Mesenchymal stem cell (in vitro differentiated cells and primary cell): ENCODE measurements around the gene ANKRD31.
A peak's percentile ranks its signal among the peaks of the same experiment; 100 is the strongest.
"Not testable (repeated sequence)": the region's sequence is repeated elsewhere in the genome, so short reads cannot be mapped to it uniquely, and the experiment has no call there.

Experiments
- DNase-seq: peaks from one replicate; pipeline ENCODE4 v3.0.0-alpha.2; 2013
- H2AFZ ChIP-seq: one replicate; pipeline ENCODE4 v1.6.1; 2013; ENCODE audit warnings: low read depth, mild to moderate bottlenecking, control low read depth, inconsistent platforms, low read length, moderate library complexity
- H2AK5ac ChIP-seq: 2 replicates; pipeline ENCODE4 v1.6.1; 2013; ENCODE audit warnings: low read length, moderate library complexity, mild to moderate bottlenecking, inconsistent platforms; ENCODE audit not compliant: severe bottlenecking
- H2BK120ac ChIP-seq: one replicate; pipeline ENCODE4 v1.6.1; 2013; ENCODE audit warnings: low read depth, mild to moderate bottlenecking, inconsistent platforms, low read length, moderate library complexity
- H2BK12ac ChIP-seq, 2 experiments: one replicate each; pipeline ENCODE4 v1.6.1; 2013; ENCODE audit warnings: inconsistent platforms in 2 of 2, low read length in 2 of 2, mild to moderate bottlenecking in 2 of 2, moderate library complexity in 2 of 2, control low read depth in 1 of 2
- H2BK15ac ChIP-seq: one replicate; pipeline ENCODE4 v1.6.1; 2013; ENCODE audit warnings: mild to moderate bottlenecking, low read depth, inconsistent platforms; ENCODE audit not compliant: poor library complexity, severe bottlenecking
- H2BK5ac ChIP-seq: 2 replicates; pipeline ENCODE4 v1.6.1; 2013; ENCODE audit warnings: low read depth, mild to moderate bottlenecking, low read length, control low read depth, inconsistent platforms; ENCODE audit not compliant: poor library complexity, severe bottlenecking
- H3K14ac ChIP-seq, 2 experiments: one replicate each; pipeline ENCODE4 v1.6.1; 2013; ENCODE audit warnings: inconsistent platforms in 2 of 2, low read length in 2 of 2, control low read depth in 1 of 2, mild to moderate bottlenecking in 1 of 2, moderate library complexity in 1 of 2
- H3K18ac ChIP-seq, 2 experiments: one replicate each; pipeline ENCODE4 v1.6.1; 2013; ENCODE audit warnings: inconsistent platforms in 2 of 2, low read length in 2 of 2, control low read depth in 1 of 2, low read depth in 1 of 2, mild to moderate bottlenecking in 1 of 2
- H3K23ac ChIP-seq, 2 experiments: one replicate each; pipeline ENCODE4 v1.6.1; 2013; ENCODE audit warnings: inconsistent platforms in 2 of 2, low read length in 2 of 2, mild to moderate bottlenecking in 2 of 2, moderate library complexity in 2 of 2, control low read depth in 1 of 2
- H3K27ac ChIP-seq: 2 replicates; pipeline ENCODE4 v1.5.1; 2013; ENCODE audit warnings: mild to moderate bottlenecking, moderate library complexity, low read length, control low read depth, inconsistent platforms; ENCODE audit not compliant: poor library complexity, severe bottlenecking
- H3K27me3 ChIP-seq, 2 experiments: 2 replicates each; pipeline versions ENCODE4 v1.6.1 to v1.7.0; 2013; ENCODE audit warnings: low read length in 2 of 2, mild to moderate bottlenecking in 2 of 2, moderate library complexity in 2 of 2, control low read depth in 1 of 2, inconsistent platforms in 1 of 2; ENCODE audit not compliant: control insufficient read depth in 1 of 2, insufficient read depth in 1 of 2
- H3K36me3 ChIP-seq, 2 experiments: 2 replicates each; pipeline versions ENCODE4 v1.6.1 to v1.7.0; 2013; ENCODE audit warnings: low read length in 2 of 2, control low read depth in 1 of 2, inconsistent platforms in 1 of 2, low read depth in 1 of 2, mild to moderate bottlenecking in 1 of 2; ENCODE audit not compliant: insufficient read depth in 2 of 2, control insufficient read depth in 1 of 2
- H3K4ac ChIP-seq, 2 experiments: one replicate each; pipeline ENCODE4 v1.6.1; 2013; ENCODE audit warnings: inconsistent platforms in 2 of 2, low read length in 2 of 2, mild to moderate bottlenecking in 2 of 2, moderate library complexity in 2 of 2, control low read depth in 1 of 2, low read depth in 1 of 2
- H3K4me1 ChIP-seq: 2 replicates; pipeline ENCODE4 v1.6.1; 2013; ENCODE audit warnings: low read depth, low read length, control low read depth; ENCODE audit not compliant: control insufficient read depth, insufficient read depth
- H3K4me2 ChIP-seq: 2 replicates; pipeline ENCODE4 v1.6.1; 2013; ENCODE audit warnings: low read length, mild to moderate bottlenecking, inconsistent platforms; ENCODE audit not compliant: poor library complexity, severe bottlenecking
- H3K4me3 ChIP-seq, 2 experiments: 2 replicates each; pipeline versions ENCODE4 v1.5.1 to v1.7.0; 2013; ENCODE audit warnings: low read length in 2 of 2, mild to moderate bottlenecking in 2 of 2, control low read depth in 1 of 2, low read depth in 1 of 2; ENCODE audit not compliant: insufficient read depth in 1 of 2
- H3K79me1 ChIP-seq: replicated peaks from 2 replicates; pipeline ENCODE4 v1.6.1; 2013; ENCODE audit warnings: mild to moderate bottlenecking, control low read depth, low read length, inconsistent platforms; ENCODE audit not compliant: poor library complexity, severe bottlenecking
- H3K9ac ChIP-seq: 2 replicates; pipeline ENCODE4 v1.7.0; 2013; ENCODE audit warnings: mild to moderate bottlenecking, low read length, moderate library complexity
- H3K9me3 ChIP-seq: 2 replicates; pipeline ENCODE4 v1.7.0; 2013; ENCODE audit warnings: mild to moderate bottlenecking, low read length; ENCODE audit not compliant: control insufficient read depth
- H4K8ac ChIP-seq: one replicate; pipeline ENCODE4 v1.6.1; 2013; ENCODE audit warnings: inconsistent platforms, mild to moderate bottlenecking, low read length, moderate library complexity
- H4K91ac ChIP-seq: one replicate; pipeline ENCODE4 v1.6.1; 2013; ENCODE audit warnings: mild to moderate bottlenecking, low read length, inconsistent platforms
- WGBS: methylation state at CpG from one replicate; pipeline ENCODE4 v1.1.7; 2013; ENCODE audit warnings: mixed read lengths; 5-methylcytosine and 5-hydroxymethylcytosine counted together

ANKRD31 gene

DNA sequence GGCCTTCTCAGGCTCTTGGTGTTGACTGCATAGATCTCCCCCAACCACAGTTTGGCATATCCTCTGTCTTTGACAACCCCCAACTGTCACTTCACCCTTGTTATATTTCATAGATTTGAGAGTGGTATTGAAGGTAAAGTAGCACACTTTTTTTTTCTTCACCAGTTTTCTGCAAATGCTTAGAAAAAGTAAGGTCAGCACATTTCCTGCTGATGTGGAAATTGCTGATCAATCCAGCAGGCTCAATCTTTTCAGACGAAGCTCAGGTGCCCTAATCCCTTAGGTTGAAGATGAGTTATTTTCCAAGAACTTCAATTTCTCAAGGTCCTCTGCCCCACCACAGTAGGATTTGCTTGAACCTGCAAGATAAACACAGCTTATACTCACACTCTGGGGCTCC is 38.5 kb upstream of the ANKRD31 start:
- no peak overlapping the region for H3K4me3 ChIP-seq
- H4K91ac ChIP-seq, result no peak overlapping the region
- no peak overlapping the region for H2BK120ac ChIP-seq
- no peak overlapping the region for H3K14ac ChIP-seq
- DNase-seq, result no peak
- H2AK5ac ChIP-seq, result no peak overlapping the region
- no peaks in the 10 kb centered on the region for H3K9me3 ChIP-seq
- H3K23ac ChIP-seq, result no peak overlapping the region
- no peak overlapping the region for H2AFZ ChIP-seq
- H3K4me1 ChIP-seq, result no peaks in the 10 kb centered on the region
- H3K36me3 ChIP-seq, result no peaks in the 10 kb centered on the region
- H4K8ac ChIP-seq, result no peak overlapping the region
- H3K9ac ChIP-seq, result no peak overlapping the region
- no peak overlapping the region for H3K18ac ChIP-seq
- no peak overlapping the region for H3K4ac ChIP-seq
- 80% methylated on average over 1 of the region's 1 CpG for WGBS
- no peak overlapping the region for H3K27ac ChIP-seq
- no peak overlapping the region for H2BK15ac ChIP-seq
- no peak overlapping the region for H2BK5ac ChIP-seq
- no peak overlapping the region for H3K4me2 ChIP-seq
- no peaks in the 10 kb centered on the region for H3K27me3 ChIP-seq
- no peak overlapping the region for H2BK12ac ChIP-seq
- no peaks in the 10 kb centered on the region for H3K79me1 ChIP-seq

DNA sequence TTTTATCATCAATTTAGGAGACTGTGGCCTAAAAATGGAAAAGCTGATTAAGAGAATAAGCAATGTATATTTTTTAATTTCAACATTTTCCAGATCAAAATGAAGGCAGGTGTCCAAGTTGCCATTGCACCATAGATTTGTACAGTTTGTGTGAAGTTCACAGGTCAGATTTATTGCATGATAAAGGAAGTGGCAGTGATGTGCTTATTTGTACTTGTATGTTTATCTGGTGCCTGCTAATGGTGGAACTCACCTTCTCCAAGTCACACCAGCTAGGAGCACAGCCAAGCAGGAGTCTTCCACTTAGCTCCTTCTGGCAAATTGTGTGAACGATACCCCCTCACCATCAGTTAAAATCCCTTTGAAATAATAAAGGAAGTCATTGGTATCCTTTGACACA is 37.8 kb upstream of the ANKRD31 start:
- no peak overlapping the region for H3K23ac ChIP-seq
- H3K79me1 ChIP-seq, result no peaks in the 10 kb centered on the region
- no peak overlapping the region for H3K4me2 ChIP-seq
- H3K18ac ChIP-seq, result no peak overlapping the region
- H2BK120ac ChIP-seq, result no peak overlapping the region
- H3K9me3 ChIP-seq, result no peaks in the 10 kb centered on the region
- H2BK5ac ChIP-seq, result no peak overlapping the region
- H3K4ac ChIP-seq, result no peak overlapping the region
- H3K9ac ChIP-seq, result no peak overlapping the region
- DNase-seq, result no peak
- no peaks in the 10 kb centered on the region for H3K27me3 ChIP-seq
- no peak overlapping the region for H2BK12ac ChIP-seq
- no peaks in the 10 kb centered on the region for H3K4me1 ChIP-seq
- 88% methylated on average over 1 of the region's 1 CpG for WGBS
- no peak overlapping the region for H4K91ac ChIP-seq
- H3K27ac ChIP-seq, result no peak overlapping the region
- H4K8ac ChIP-seq, result no peak overlapping the region
- no peak overlapping the region for H3K4me3 ChIP-seq
- no peak overlapping the region for H2AK5ac ChIP-seq
- no peak overlapping the region for H2AFZ ChIP-seq
- H2BK15ac ChIP-seq, result no peak overlapping the region
- H3K36me3 ChIP-seq, result no peaks in the 10 kb centered on the region
- H3K14ac ChIP-seq, result no peak overlapping the region

DNA sequence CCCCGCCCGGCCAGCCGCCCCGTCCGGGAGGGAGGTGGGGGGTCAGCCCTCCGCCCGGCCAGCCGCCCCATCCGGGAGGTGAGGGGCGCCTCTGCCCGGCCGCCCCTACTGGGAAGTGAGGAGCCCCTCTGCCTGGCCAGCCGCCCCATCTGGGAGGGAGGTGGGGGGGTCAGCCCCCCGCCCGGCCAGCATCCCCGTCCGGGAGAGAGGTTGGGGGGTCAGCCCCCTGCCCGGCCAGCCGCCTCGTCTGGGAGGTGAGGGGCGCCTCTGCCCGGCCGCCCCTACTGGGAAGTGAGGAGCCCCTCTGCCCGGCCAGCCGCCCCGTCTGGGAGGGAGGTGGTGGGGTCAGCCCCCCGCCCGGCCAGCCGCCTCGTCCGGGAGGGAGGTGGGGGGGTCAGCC is 33.9 kb upstream of the ANKRD31 start:
- not testable (repeated sequence) for H3K4me3 ChIP-seq, H2BK15ac ChIP-seq, H3K14ac ChIP-seq, DNase-seq, H3K4me2 ChIP-seq, H2BK12ac ChIP-seq, H3K4ac ChIP-seq, H3K18ac ChIP-seq, H3K27ac ChIP-seq, H2AFZ ChIP-seq, H2BK5ac ChIP-seq, H3K9me3 ChIP-seq, H3K23ac ChIP-seq, H3K4me1 ChIP-seq, H3K27me3 ChIP-seq, H2AK5ac ChIP-seq, H3K9ac ChIP-seq, H4K8ac ChIP-seq, H3K36me3 ChIP-seq, H4K91ac ChIP-seq, H2BK120ac ChIP-seq, H3K79me1 ChIP-seq
- no CpG with 5 or more reads among the region's 31 CpGs for WGBS

DNA sequence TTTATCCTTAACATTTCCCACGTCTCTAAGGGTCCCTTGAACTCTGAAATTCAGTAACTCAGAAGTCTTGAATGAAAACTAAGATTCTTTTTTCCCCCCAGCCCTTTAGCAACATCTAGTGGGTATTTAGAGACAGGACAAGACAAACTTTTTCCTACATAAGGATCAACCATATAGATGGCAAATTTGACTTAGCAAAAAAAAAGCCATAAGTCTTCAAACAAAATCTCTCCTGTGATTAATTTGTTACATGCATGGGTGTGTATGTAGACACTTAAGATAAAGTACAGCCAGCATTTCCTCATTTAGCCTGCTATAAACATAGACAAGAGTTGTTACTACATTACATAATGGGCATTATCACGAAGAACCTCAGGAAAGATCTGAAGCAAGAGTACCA is 29.1 kb upstream of the ANKRD31 start:
- H2BK12ac ChIP-seq, result no peak overlapping the region
- no peaks in the 10 kb centered on the region for H3K9me3 ChIP-seq
- H3K4ac ChIP-seq, result no peak overlapping the region
- H2BK15ac ChIP-seq, result no peak overlapping the region
- H2AFZ ChIP-seq, result no peak overlapping the region
- no peak overlapping the region for H3K23ac ChIP-seq
- no peak overlapping the region for H2BK120ac ChIP-seq
- no peak overlapping the region for H3K4me2 ChIP-seq
- no peak overlapping the region for H3K18ac ChIP-seq
- no peak overlapping the region for H3K14ac ChIP-seq
- no peak overlapping the region for H2AK5ac ChIP-seq
- peak; percentile 63 for DNase-seq
- WGBS, result 57% methylated on average over 2 of the region's 2 CpGs
- H3K27ac ChIP-seq, result no peak overlapping the region
- no peak overlapping the region for H4K8ac ChIP-seq
- no peak overlapping the region for H2BK5ac ChIP-seq
- H3K9ac ChIP-seq, result no peak overlapping the region
- H4K91ac ChIP-seq, result no peak overlapping the region
- H3K4me1 ChIP-seq, result peaks cover 3% of the 10 kb centered on the region
- H3K27me3 ChIP-seq, result peaks cover 0 to 4% of the 10 kb centered on the region in 2 experiments
- H3K4me3 ChIP-seq, result no peak overlapping the region
- H3K36me3 ChIP-seq, result no peaks in the 10 kb centered on the region
- no peaks in the 10 kb centered on the region for H3K79me1 ChIP-seq
